GM12878 (cell line): Measurements from ENCODE around the gene MTHFD1. TPM values are rescaled to one million over a fixed set of nuclear protein-coding genes. Genes with fewer than 3 reads are reported as not detected.

Source experiments
- ATAC-seq: fragments of 200-7000 bp; cut with Tn5 transposase; 3 replicates; pipeline ENCODE4 v1.9.1; 2020; ENCODE audit warnings: mild to moderate bottlenecking, moderate library complexity
- BruUV-seq: library from RNA; stranded (reverse); fragments of 400-500 nt; replicated peaks from 2 replicates; lab custom pipeline; 2021; lab: Mats Ljungman, UMichigan
- CTCF ChIA-PET: fragments of 300-600 bp; sonication (Branson Sonifier 250); formaldehyde crosslinking; extraction: SDS; loops from one replicate; lab custom pipeline; 2021; ENCODE audit warnings: inconsistent platforms; lab: Yijun Ruan, JAX
- POLR2A ChIA-PET: fragments of 350-600 bp; formaldehyde crosslinking; extraction: SDS; loops from one replicate; lab custom pipeline; 2021; ENCODE audit warnings: inconsistent platforms; lab: Charles Lee
- RAD21 ChIA-PET: fragments of 300-600 bp; sonication (Branson Sonifier 250); formaldehyde crosslinking; loops from one replicate; lab custom pipeline; 2023; ENCODE audit warnings: antibody characterized with exemption; ENCODE audit not compliant: unreplicated experiment; lab: Charles Lee
- SMC1A ChIA-PET: fragments of 300-600 bp; sonication (Branson Sonifier 250); formaldehyde crosslinking; loops from one replicate; lab custom pipeline; 2023; ENCODE audit not compliant: unreplicated experiment, uncharacterized antibody; lab: Charles Lee
- DNase-seq: peaks from one replicate; pipeline ENCODE4 v3.0.0-alpha.2; 2011; ENCODE audit warnings: low read depth, low spot score
- FAIRE-seq: peaks from 3 replicates; lab custom pipeline; 2011; peaks lifted over from hg19 to GRCh38; lab: Jason Lieb, UNC
- H2AFZ ChIP-seq: 2 replicates; pipeline ENCODE4 v1.6.0; 2011; ENCODE audit warnings: low read depth, low read length, control low read depth; ENCODE audit not compliant: control insufficient read depth
- H3K27ac ChIP-seq: 2 replicates; pipeline ENCODE4 v1.5.1; 2011; ENCODE audit warnings: control low read depth; ENCODE audit not compliant: control insufficient read depth, insufficient read depth
- H3K27me3 ChIP-seq, 2 experiments: replicated peaks in 1 of 2; 2 replicates each; pipeline versions ENCODE4 v1.6.0 to v1.6.1; 2011; ENCODE audit warnings: low read length in 1 of 2; ENCODE audit not compliant: control insufficient read depth in 2 of 2, insufficient read depth in 2 of 2
- H3K36me3 ChIP-seq, 2 experiments: 2 replicates each; pipeline ENCODE4 v1.5.1; 2011; ENCODE audit warnings: low read length in 1 of 2; ENCODE audit not compliant: control insufficient read depth in 2 of 2, insufficient read depth in 2 of 2
- H3K4me1 ChIP-seq: 2 replicates; pipeline ENCODE4 v1.6.1; 2011; ENCODE audit warnings: mild to moderate bottlenecking, low read length, moderate library complexity, mixed read lengths; ENCODE audit not compliant: control insufficient read depth, insufficient read depth
- H3K4me2 ChIP-seq: 2 replicates; pipeline ENCODE4 v1.6.0; 2011; ENCODE audit warnings: control low read depth; ENCODE audit not compliant: control insufficient read depth, insufficient read depth
- H3K4me3 ChIP-seq: fragments of 200-600 bp; sonication (generic); 2 replicates; pipeline ENCODE4 v1.5.1; 2016
- H3K79me2 ChIP-seq: 2 replicates; pipeline ENCODE4 v1.6.0; 2011; ENCODE audit warnings: low read length; ENCODE audit not compliant: control insufficient read depth, insufficient read depth
- H3K9ac ChIP-seq: 2 replicates; pipeline ENCODE4 v1.8.0; 2011; ENCODE audit warnings: low read length, control low read depth, mixed read lengths; ENCODE audit not compliant: control insufficient read depth, insufficient read depth
- H3K9me3 ChIP-seq: replicated peaks from 3 replicates; pipeline ENCODE4 v1.5.1; 2011; ENCODE audit warnings: mild to moderate bottlenecking, low read length; ENCODE audit not compliant: control insufficient read depth, insufficient read depth
- H4K20me1 ChIP-seq: 2 replicates; pipeline ENCODE4 v1.6.0; 2011; ENCODE audit not compliant: control insufficient read depth, insufficient read depth
- GATAD2B ChIP-seq: fragments of 450-650 bp; conservative IDR thresholded peaks from 2 replicates; pipeline ENCODE4 v1.6.1; 2017; ENCODE audit warnings: low read depth, mild to moderate bottlenecking, moderate library complexity
- KLF5 ChIP-seq: fragments of 450-650 bp; IDR thresholded peaks from 2 replicates; pipeline ENCODE4 v1.6.1; 2014; ENCODE audit warnings: mild to moderate bottlenecking; ENCODE audit not compliant: partially characterized antibody
- MAX ChIP-seq: IDR thresholded peaks from 2 replicates; pipeline ENCODE4 v1.6.1; 2012; ENCODE audit warnings: low read depth, low read length, improper control_type of control experiment
- PML ChIP-seq: IDR thresholded peaks from 2 replicates; pipeline ENCODE4 v1.6.1; 2012; ENCODE audit warnings: low read length, inconsistent platforms
- POLR2A ChIP-seq: IDR thresholded peaks from 2 replicates; pipeline ENCODE4 v1.6.1; 2011; ENCODE audit warnings: low read depth, mild to moderate bottlenecking, low read length
- POLR2AphosphoS5 ChIP-seq: IDR thresholded peaks from 2 replicates; pipeline ENCODE4 v1.6.1; 2011; ENCODE audit warnings: mild to moderate bottlenecking, low read length, inconsistent platforms
- RBBP5 ChIP-seq: fragments of 200-600 bp; sonication (generic); conservative IDR thresholded peaks from 2 replicates; pipeline ENCODE4 v1.6.1; 2016
- SMAD5 ChIP-seq: IDR thresholded peaks from 2 replicates; pipeline ENCODE4 v1.6.1; 2016; ENCODE audit warnings: antibody characterized with exemption, low read depth
- TCF3 ChIP-seq: IDR thresholded peaks from 2 replicates; pipeline ENCODE4 v1.6.1; 2012; ENCODE audit warnings: low read depth, mild to moderate bottlenecking, low read length, borderline replicate concordance; ENCODE audit not compliant: insufficient read depth
- YY1 ChIP-seq: IDR thresholded peaks from 2 replicates; pipeline ENCODE4 v1.6.1; 2011; ENCODE audit warnings: low read depth, mild to moderate bottlenecking, low read length
- ZNF687 ChIP-seq: fragments of 450-650 bp; IDR thresholded peaks from 2 replicates; pipeline ENCODE4 v1.6.1; 2017; ENCODE audit warnings: mild to moderate bottlenecking, moderate library complexity
- WGBS: methylation state at CpG from one replicate; pipeline ENCODE4 v1.1.6; 2016; ENCODE audit warnings: low lambda C conversion rate; ENCODE audit not compliant: insufficient replicate concordance, insufficient coverage; ENCODE audit errors: missing lambda C conversion rate; 5-methylcytosine and 5-hydroxymethylcytosine counted together
- in situ Hi-C: fragments of 300-500 bp; cut with MboI; formaldehyde crosslinking; loops from 9 replicates; pipeline ENCODE4 v1.14.3; 2018; ENCODE audit warnings: mixed read lengths
- intact Hi-C: fragments of 100-400 bp; cut with micrococcal nuclease; formaldehyde crosslinking; loops from one replicate; pipeline ENCODE4 v1.14.2; 2022; ENCODE audit not compliant: unreplicated experiment
- polyA plus RNA-seq, 11 experiments: library from polyadenylated mRNA; depleted of rRNA in 4 of 11; unstranded in 6 of 11; stranded (reverse) in 5 of 11; fragments of >200 nt; fragmentation: Nextera tagmentation in 4 of 11; fragmentation: Illumina TruSeq in 1 of 11; extraction: Ambion mirVana in 4 of 11; extraction: Trizol in 1 of 11; gene quantifications; 1 replicate in 1 of 11; 2 replicates in 10 of 11; pipeline versions ENCODE4 v1.2.1 to v1.2.3, GENCODE V29; 2011 to 2016; ENCODE audit warnings: inconsistent platforms in 2 of 11, missing spikeins in 2 of 11, low read depth in 1 of 11
- total RNA-seq, 4 experiments: library from RNA; depleted of rRNA in 3 of 4; stranded (reverse); fragments of >200 nt in 3 of 4; fragmentation: Illumina TruSeq in 1 of 4; extraction: Trizol in 1 of 4; gene quantifications; 2 replicates each; pipeline versions ENCODE4 v1.2.1 to v1.2.3, GENCODE V29; 2013 to 2021

Gene MTHFD1
- total and polyA plus RNA-seq, 10 of the 15 experiments (the other 5 are each of a cell fraction or from before 2014, with no cell fraction given), result 99.3 to 310 (median 173) TPM

GRCh38 chr14:64388533-64389285, 556 bp downstream of the MTHFD1 start:
- DNase-seq, result no peak
- CTCF ChIA-PET, result interaction anchor here (1.0 to 4.1 kb wide), 8 partner anchors 15 to 122 kb away, joined by 3 to 33 read pairs (median 8); no protein-coding TSS in a partner anchor
- 1% methylated on average over 18 of the region's 18 CpGs for WGBS
- SMC1A ChIA-PET, result interaction anchor here (0.8 to 4.4 kb wide), 12 partner anchors 9 to 548 kb away, joined by 3 to 21 read pairs (median 5); no protein-coding TSS in a partner anchor
- Histone ChIP-seq H3K4me1 (peaks cover 10% of the 10 kb centered on the region), H3K4me3 (peak overlapping the region; percentile 97), H3K9ac (peak overlapping the region; percentile 100), H2AFZ (peak overlapping the region; percentile 95), H3K4me2 (peak overlapping the region; percentile 75), H3K9me3 (no peaks in the 10 kb centered on the region), H3K27me3 (no peaks in the 10 kb centered on the region), H3K36me3 (no peaks in the 10 kb centered on the region; a peak in 2 of 4 replicates), H3K79me2 (peaks cover 72% of the 10 kb centered on the region), H3K27ac (peak overlapping the region; percentile 82), H4K20me1 (no peaks in the 10 kb centered on the region)
- RAD21 ChIA-PET, result interaction anchor here (0.6 to 2.7 kb wide), 17 partner anchors 13 to 421 kb away, joined by 3 to 12 read pairs (median 4); partner anchors contain the start of gene AKAP5
- TSS peak; percentile 83 for BruUV-seq
- TF ChIP-seq KLF5 (peak; percentile 5), POLR2A (0 out of 2 replicates have a peak, but pooled peaks have one; percentile 11), TCF3 (no peak), YY1 (no peak; the same call in 1 of the 2 replicates), RBBP5 (no peak), PML (no peak), GATAD2B (0 out of 2 replicates have a peak, but pooled peaks have one; percentile 35), SMAD5 (peak; percentile 11), ZNF687 (no peak), POLR2AphosphoS5 (peak; percentile 14; the same call in 1 of the 2 replicates), MAX (0 out of 2 replicates have a peak, but pooled peaks have one; percentile 23)
- POLR2A ChIA-PET, result interaction anchor here (0.7 to 3.1 kb wide), 16 partner anchors 9 to 121 kb away, joined by 3 to 20 read pairs (median 6); partner anchors contain the start of gene ZBTB1
- intact Hi-C loops, result loop anchor here (2.0 to 5.0 kb wide), 3 partner anchors 51 to 116 kb away; partner anchors contain the start of gene ZBTB1
- in situ Hi-C loops, result no loop called here
- no peak for FAIRE-seq
- peak; percentile 1; the same call in 1 of the 3 replicates for ATAC-seq
